LNCaP clone FGC (cell line): Measurements from ENCODE around the gene MAP6.

Source experiments
- DNase-seq: peaks from one replicate; pipeline ENCODE4 v3.0.0-alpha.2; 2011; ENCODE audit warnings: low read depth
- H3K4me3 ChIP-seq: 2 replicates; pipeline ENCODE4 v1.5.1; 2011; ENCODE audit warnings: mild to moderate bottlenecking, low read depth, low read length, control low read depth
- CTCF ChIP-seq: IDR thresholded peaks from 2 replicates; pipeline ENCODE4 v1.5.1; 2012; ENCODE audit warnings: mild to moderate bottlenecking; ENCODE audit not compliant: control insufficient read depth, insufficient read depth; ENCODE audit errors: extremely low read depth

The MAP6 gene

DNA sequence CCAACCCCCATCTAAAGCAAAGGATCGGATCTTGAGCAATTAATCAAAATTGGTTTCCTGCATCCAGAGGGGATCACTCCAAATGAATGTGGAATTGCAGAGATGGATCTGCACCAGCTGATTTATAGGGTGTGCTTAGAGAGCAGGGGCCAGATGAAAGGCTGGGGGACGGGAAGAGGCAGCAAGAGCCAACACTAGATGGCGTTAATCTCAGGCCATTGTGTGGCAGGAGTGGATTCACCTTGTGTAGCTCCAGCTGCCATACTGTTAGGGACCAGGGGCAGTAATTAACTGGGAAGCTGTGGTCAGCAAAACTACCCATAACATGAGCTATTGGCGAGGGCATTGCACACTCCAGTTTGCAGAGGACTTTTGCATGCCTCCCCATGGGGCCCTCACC, 71.2 kb downstream of the MAP6 start:
- DNase-seq = no peak
- TF ChIP-seq CTCF = peak; percentile 62
- H3K4me3 ChIP-seq = no peak overlapping the region

GRCh38 chr11:75596914-75597313, 71.9 kb downstream of the MAP6 start:
- no peak overlapping the region for H3K4me3 ChIP-seq
- TF ChIP-seq CTCF = no peak
- no peak for DNase-seq

DNA sequence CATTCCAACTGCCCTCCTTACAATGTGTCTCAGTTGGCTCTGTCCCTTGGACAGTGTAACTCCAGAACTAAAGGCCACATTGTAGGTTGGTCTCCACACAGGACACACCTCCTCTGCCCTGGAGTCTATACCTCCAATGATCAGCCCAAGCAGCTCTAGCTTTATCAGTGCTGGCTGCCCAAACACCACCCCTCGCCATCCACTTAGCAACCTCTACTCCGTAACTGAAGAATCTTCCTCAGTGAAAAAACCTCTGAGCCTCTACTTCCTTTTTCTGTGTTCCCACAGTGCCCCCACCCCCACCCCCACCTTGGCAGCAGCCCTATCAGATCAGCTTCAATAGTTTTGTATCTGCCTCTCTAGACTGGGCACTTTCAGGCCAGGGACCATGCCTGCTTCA, 73.4 kb downstream of the MAP6 start:
- no peak overlapping the region for H3K4me3 ChIP-seq
- DNase-seq = no peak
- TF ChIP-seq CTCF = no peak

DNA sequence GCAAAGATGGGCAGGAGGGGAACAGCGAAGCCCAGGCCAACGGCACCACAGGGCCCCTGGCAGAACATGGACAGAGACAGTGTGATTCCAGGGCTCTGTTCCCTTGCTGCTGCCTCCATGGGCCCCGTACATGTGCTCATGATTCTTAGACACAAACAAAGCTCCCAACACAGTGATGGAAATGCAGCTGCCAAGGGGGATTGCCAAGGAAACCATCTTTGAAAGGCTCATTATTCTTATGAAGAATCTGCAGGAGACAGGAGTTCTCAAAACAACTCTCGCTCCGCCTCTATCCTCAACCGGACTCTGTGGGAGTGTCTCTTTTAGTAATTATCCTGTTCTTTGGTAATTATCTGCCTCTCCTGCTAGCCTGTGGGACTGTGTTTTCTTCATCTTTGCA, 74.6 kb downstream of the MAP6 start:
- TF ChIP-seq CTCF = no peak
- no peak for DNase-seq
- no peak overlapping the region for H3K4me3 ChIP-seq

DNA sequence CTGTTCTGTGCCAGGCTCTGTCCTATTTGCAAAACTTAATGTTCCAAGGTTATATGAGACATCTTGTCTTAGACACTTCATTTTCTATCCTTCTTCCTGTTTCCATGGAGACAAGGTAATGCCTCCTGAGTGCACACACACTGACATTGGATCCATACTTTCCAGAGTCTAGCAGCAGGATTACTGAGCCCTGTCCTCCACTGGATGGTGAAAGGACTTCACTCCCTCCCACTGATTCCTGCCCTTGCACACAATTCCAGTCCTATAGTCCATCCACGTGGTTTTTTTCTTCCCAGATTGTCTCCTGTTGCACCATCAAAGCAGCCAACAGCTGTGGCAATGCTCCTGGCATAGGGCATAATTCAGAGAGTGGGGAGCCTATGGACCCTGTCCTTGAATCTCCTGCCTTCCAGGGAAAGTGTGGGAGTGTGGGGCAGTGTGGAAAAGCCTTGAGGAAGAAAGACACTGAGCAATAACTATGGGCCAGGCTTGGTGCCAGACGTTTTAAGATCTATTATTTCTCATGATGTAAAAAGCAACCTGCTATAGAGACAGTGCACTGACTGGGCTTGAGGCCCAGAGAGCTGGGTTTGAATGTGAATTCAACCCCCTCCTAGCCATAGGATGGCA, 75.4 kb downstream of the MAP6 start:
- TF ChIP-seq CTCF = no peak
- no peak for DNase-seq
- H3K4me3 ChIP-seq = no peak overlapping the region

DNA sequence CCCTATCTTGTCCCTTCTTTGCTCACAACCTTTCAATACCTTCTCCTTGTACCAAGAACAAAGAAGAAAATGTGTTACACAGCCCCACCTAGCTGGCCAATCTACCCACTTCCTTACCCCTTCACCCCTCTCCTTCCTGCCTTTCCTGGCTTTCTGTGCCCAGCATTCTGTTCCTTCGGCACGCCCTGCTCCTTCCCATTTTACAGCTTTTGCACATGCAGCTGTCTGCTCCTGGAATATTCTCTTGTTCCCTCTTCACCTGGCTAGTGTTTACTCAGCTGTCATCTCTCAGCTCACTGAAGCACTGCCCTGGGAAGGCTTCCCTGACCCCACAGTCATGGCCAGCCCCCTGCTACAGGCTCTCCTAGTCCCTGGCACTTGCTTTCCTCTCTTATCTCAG, 76.1 kb downstream of the MAP6 start:
- peak; percentile 35 for DNase-seq
- no peak overlapping the region for H3K4me3 ChIP-seq
- TF ChIP-seq CTCF = peak; percentile 10; the same call in 1 of the 2 replicates

DNA sequence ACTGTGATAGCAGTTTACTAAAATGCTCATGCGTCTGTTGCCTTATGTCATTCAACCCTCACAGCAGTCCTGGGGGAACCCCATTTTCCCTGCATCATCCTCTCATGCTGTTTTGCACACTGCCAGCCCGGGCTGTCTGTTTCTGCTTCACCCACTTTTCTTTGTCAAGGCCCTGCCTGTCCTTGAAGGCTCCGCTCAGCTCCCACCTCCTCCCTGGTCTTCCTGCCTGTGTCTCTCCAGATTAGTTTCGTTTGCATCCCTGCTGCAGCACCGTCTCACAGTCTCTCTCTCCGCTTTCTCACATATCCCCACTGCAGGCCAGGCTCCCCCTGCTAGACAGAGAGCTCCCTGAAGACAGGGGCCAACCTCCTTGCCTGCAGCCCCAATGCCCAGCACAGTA, 76.9 kb downstream of the MAP6 start:
- H3K4me3 ChIP-seq = no peak overlapping the region
- no peak for TF ChIP-seq CTCF
- no peak for DNase-seq
